SU-DHL-6 (cell line): Measurements from ENCODE around the gene TOR4A.

Experiments used
- CTCF ChIP-seq: fragments of 200-600 bp; sonication (generic); IDR thresholded peaks from one replicate; pipeline ENCODE4 v1.5.1; 2017; ENCODE audit warnings: antibody characterized with exemption, mild to moderate bottlenecking, low read length, moderate library complexity; ENCODE audit not compliant: insufficient read depth, poor library complexity, severe bottlenecking
- EZH2phosphoT487 ChIP-seq: fragments of 200-600 bp; sonication (generic), shearing (Covaris generic); conservative IDR thresholded peaks from 2 replicates; pipeline ENCODE4 v1.6.1; 2018; ENCODE audit warnings: mild to moderate bottlenecking, antibody characterized with exemption, low read length, moderate library complexity, mixed read lengths

- TF ChIP-seq CTCF (no peak), EZH2phosphoT487 (no peak)
Observed at GRCh38 chr9:137272241-137273094, 5.1 kb upstream of the TOR4A start.
